Natural killer cell treated with Interleukin-12 subunit alpha and Interleukin-12 subunit beta and Interleukin-15 and Interleukin-18, amount 100 ng/mL, for 72 hours (primary cell): ENCODE measurements around the gene DHCR24. TPM values are rescaled to one million over a fixed set of nuclear protein-coding genes. Genes with fewer than 3 reads are reported as not detected.
"Not testable (repeated sequence)": the region's sequence is repeated elsewhere in the genome, so short reads cannot be mapped to it uniquely, and the experiment has no call there.

Experiments
- ATAC-seq, 2 donors: fragments of 150-1000 bp; cut with Tn5 transposase in 1 of 2; sonication (Bioruptor Pico), chemical (Tn5 transposase) in 1 of 2; 2 replicates each; pipeline ENCODE4 v1.10.0; 2021
- DNase-seq: peaks from one replicate; pipeline ENCODE4 v3.0.0; 2022; ENCODE audit warnings: low spot score
- H3K27ac Mint-ChIP-seq, 2 donors: 1 replicate in 1 of 2; 2 replicates in 1 of 2; pipeline ENCODE4 v1.8.0; 2022; ENCODE audit warnings: mixed read lengths in 2 of 2, mild to moderate bottlenecking in 1 of 2, moderate library complexity in 1 of 2
- H3K27me3 Mint-ChIP-seq, 2 donors: 1 replicate in 1 of 2; 2 replicates in 1 of 2; pipeline ENCODE4 v1.8.0; 2022; ENCODE audit warnings: mixed read lengths in 2 of 2
- H3K36me3 Mint-ChIP-seq: one replicate; pipeline ENCODE4 v1.8.0; 2022; ENCODE audit warnings: mixed read lengths
- H3K4me1 Mint-ChIP-seq, 2 donors: 1 replicate in 1 of 2; 2 replicates in 1 of 2; pipeline ENCODE4 v1.8.0; 2022; ENCODE audit warnings: low read depth in 2 of 2, mixed read lengths in 2 of 2, mild to moderate bottlenecking in 1 of 2
- H3K4me3 Mint-ChIP-seq: one replicate; pipeline ENCODE4 v1.8.0; 2022; ENCODE audit warnings: mixed read lengths
- H3K9me3 Mint-ChIP-seq: 2 replicates; pipeline ENCODE4 v1.8.0; 2022; ENCODE audit warnings: mixed read lengths
- total RNA-seq, 2 donors: library from RNA; stranded (reverse); gene quantifications; one replicate each; pipeline ENCODE4 v1.2.3, GENCODE V29; 2022

Gene DHCR24
- total RNA-seq = 100 to 1,000 TPM; 124 to 187 TPM

GRCh38 chr1:54886724-54887664 lies at the start of gene DHCR24:
TSS of gene DHCR24 (minus strand) at chr1:54887195. CDS start at chr1:54887119, 76 bp downstream.
- H3K9me3 Mint-ChIP-seq = no peaks in the 10 kb centered on the region
- H3K4me1 Mint-ChIP-seq = peaks cover 44 to 54% of the 10 kb centered on the region in 2 donors
- ATAC-seq (peak; percentile 98 to 99), DNase-seq (peak; percentile 92)
- peak within 1 kb of the TSS; percentile 96 for H3K4me3 Mint-ChIP-seq
- peaks cover 8% of the 10 kb centered on the region for H3K36me3 Mint-ChIP-seq
- peak within 1 kb of the TSS; percentile 85 to 92 for H3K27ac Mint-ChIP-seq
- H3K27me3 Mint-ChIP-seq = peaks cover 11 to 20% of the 10 kb centered on the region in 2 donors

GRCh38 chr1:54936791-54937190 lies 49.8 kb upstream of the DHCR24 start:
- H3K36me3 Mint-ChIP-seq = no peaks in the 10 kb centered on the region
- no peak overlapping the region for H3K4me3 Mint-ChIP-seq
- no peak overlapping the region for H3K27ac Mint-ChIP-seq
- H3K4me1 Mint-ChIP-seq = peaks cover 0 to 3% of the 10 kb centered on the region in 2 donors
- H3K27me3 Mint-ChIP-seq = peaks cover 20 to 30% of the 10 kb centered on the region in 2 donors
- DNase-seq = no peak
- H3K9me3 Mint-ChIP-seq = no peaks in the 10 kb centered on the region
- no peak for ATAC-seq

GRCh38 chr1:54934869-54935268 lies 47.9 kb upstream of the DHCR24 start:
- ATAC-seq (no peak), DNase-seq (no peak)
- Mint-ChIP-seq H3K27ac (no peak overlapping the region), H3K4me1 (peaks cover 0 to 3% of the 10 kb centered on the region in 2 donors), H3K27me3 (peaks cover 19 to 23% of the 10 kb centered on the region in 2 donors), H3K4me3 (no peak overlapping the region), H3K36me3 (no peaks in the 10 kb centered on the region), H3K9me3 (peaks cover 3% of the 10 kb centered on the region)

- H3K4me1 Mint-ChIP-seq, DNase-seq, H3K36me3 Mint-ChIP-seq, H3K27ac Mint-ChIP-seq, H3K4me3 Mint-ChIP-seq, ATAC-seq, H3K9me3 Mint-ChIP-seq: not testable (repeated sequence)
- H3K27me3 Mint-ChIP-seq = peaks cover 18 to 23% of the 10 kb centered on the region in 2 donors
These were observed 47.1 kb upstream of the DHCR24 start for GRCh38 chr1:54934081-54934480.

- H3K4me1 Mint-ChIP-seq = no peaks in the 10 kb centered on the region
- DNase-seq (no peak), ATAC-seq (no peak)
- peaks cover 3% of the 10 kb centered on the region for H3K9me3 Mint-ChIP-seq
- H3K4me3 Mint-ChIP-seq = no peak overlapping the region
- H3K27me3 Mint-ChIP-seq = peaks cover 11 to 27% of the 10 kb centered on the region in 2 donors
- no peak overlapping the region for H3K27ac Mint-ChIP-seq
- H3K36me3 Mint-ChIP-seq = no peaks in the 10 kb centered on the region
These were observed 44.4 kb upstream of the DHCR24 start for GRCh38 chr1:54931275-54931840.

- DNase-seq (no peak), ATAC-seq (no peak)
- Mint-ChIP-seq H3K27me3 (peaks cover 14 to 20% of the 10 kb centered on the region in 2 donors), H3K36me3 (no peaks in the 10 kb centered on the region), H3K27ac (no peak overlapping the region), H3K4me3 (no peak overlapping the region), H3K4me1 (no peaks in the 10 kb centered on the region), H3K9me3 (peaks cover 3% of the 10 kb centered on the region)
These were observed 42.7 kb upstream of the DHCR24 start for GRCh38 chr1:54929700-54930099.

GRCh38 chr1:54928327-54928726 lies 41.3 kb upstream of the DHCR24 start:
- Mint-ChIP-seq H3K4me3 (no peak overlapping the region), H3K27ac (no peak overlapping the region), H3K4me1 (no peaks in the 10 kb centered on the region), H3K36me3 (no peaks in the 10 kb centered on the region), H3K27me3 (peaks cover 13% of the 10 kb centered on the region in 2 donors), H3K9me3 (peaks cover 3% of the 10 kb centered on the region)
- DNase-seq (no peak), ATAC-seq (no peak)

GRCh38 chr1:54927472-54928240 lies 40.7 kb upstream of the DHCR24 start:
- H3K27me3 Mint-ChIP-seq = peaks cover 17 to 19% of the 10 kb centered on the region in 2 donors
- no peaks in the 10 kb centered on the region for H3K36me3 Mint-ChIP-seq
- peaks cover 3% of the 10 kb centered on the region for H3K9me3 Mint-ChIP-seq
- ATAC-seq (no peak), DNase-seq (no peak)
- no peak overlapping the region for H3K4me3 Mint-ChIP-seq
- no peaks in the 10 kb centered on the region for H3K4me1 Mint-ChIP-seq
- H3K27ac Mint-ChIP-seq = no peak overlapping the region

- Mint-ChIP-seq H3K36me3 (no peaks in the 10 kb centered on the region), H3K27me3 (peaks cover 17 to 26% of the 10 kb centered on the region in 2 donors), H3K4me3 (no peak overlapping the region), H3K4me1 (no peaks in the 10 kb centered on the region), H3K9me3 (peaks cover 3% of the 10 kb centered on the region), H3K27ac (no peak overlapping the region)
- no peak for ATAC-seq
- no peak for DNase-seq
These were observed 40.0 kb upstream of the DHCR24 start for GRCh38 chr1:54926970-54927369.

GRCh38 chr1:54922921-54923421 lies 36.0 kb upstream of the DHCR24 start:
- peaks cover 19 to 28% of the 10 kb centered on the region in 2 donors for H3K27me3 Mint-ChIP-seq
- H3K9me3 Mint-ChIP-seq = no peaks in the 10 kb centered on the region
- DNase-seq = no peak
- no peak overlapping the region for H3K4me3 Mint-ChIP-seq
- no peak overlapping the region for H3K27ac Mint-ChIP-seq
- ATAC-seq = no peak
- H3K4me1 Mint-ChIP-seq = no peaks in the 10 kb centered on the region
- no peaks in the 10 kb centered on the region for H3K36me3 Mint-ChIP-seq

- Mint-ChIP-seq H3K4me3 (no peak overlapping the region), H3K4me1 (no peaks in the 10 kb centered on the region), H3K9me3 (no peaks in the 10 kb centered on the region), H3K27ac (no peak overlapping the region), H3K27me3 (peaks cover 19 to 22% of the 10 kb centered on the region in 2 donors), H3K36me3 (no peaks in the 10 kb centered on the region)
- no peak for DNase-seq
- no peak for ATAC-seq
These were observed 35.2 kb upstream of the DHCR24 start for GRCh38 chr1:54922040-54922761.

- DNase-seq = no peak
- Mint-ChIP-seq H3K27me3 (peaks cover 12 to 15% of the 10 kb centered on the region in 2 donors), H3K36me3 (no peaks in the 10 kb centered on the region), H3K4me3 (no peak overlapping the region), H3K4me1 (no peaks in the 10 kb centered on the region), H3K9me3 (no peaks in the 10 kb centered on the region), H3K27ac (no peak overlapping the region)
- ATAC-seq = no peak
These were observed 32.7 kb upstream of the DHCR24 start for GRCh38 chr1:54919367-54920359.
